ENCODE measurements around the gene HID1. TPM values are rescaled to one million over a fixed set of nuclear protein-coding genes. Genes with fewer than 3 reads are reported as not detected.

Gene HID1
- total RNA-seq, 3 donors from 2014 or later (not counting 1 experiment from before 2014, with no cell fraction given), result 0.66 to 9.5 (median 2.8) TPM

- no peaks in the 10 kb centered on the region for H3K9me3 ChIP-seq (ENCODE audit: control insufficient read depth, insufficient read depth, low read length)
- intact Hi-C loops (cut with micrococcal nuclease), result no loop called here
- H3K4me3 Mint-ChIP-seq, result no peak overlapping the region
- TF ChIP-seq, protein P1, sequence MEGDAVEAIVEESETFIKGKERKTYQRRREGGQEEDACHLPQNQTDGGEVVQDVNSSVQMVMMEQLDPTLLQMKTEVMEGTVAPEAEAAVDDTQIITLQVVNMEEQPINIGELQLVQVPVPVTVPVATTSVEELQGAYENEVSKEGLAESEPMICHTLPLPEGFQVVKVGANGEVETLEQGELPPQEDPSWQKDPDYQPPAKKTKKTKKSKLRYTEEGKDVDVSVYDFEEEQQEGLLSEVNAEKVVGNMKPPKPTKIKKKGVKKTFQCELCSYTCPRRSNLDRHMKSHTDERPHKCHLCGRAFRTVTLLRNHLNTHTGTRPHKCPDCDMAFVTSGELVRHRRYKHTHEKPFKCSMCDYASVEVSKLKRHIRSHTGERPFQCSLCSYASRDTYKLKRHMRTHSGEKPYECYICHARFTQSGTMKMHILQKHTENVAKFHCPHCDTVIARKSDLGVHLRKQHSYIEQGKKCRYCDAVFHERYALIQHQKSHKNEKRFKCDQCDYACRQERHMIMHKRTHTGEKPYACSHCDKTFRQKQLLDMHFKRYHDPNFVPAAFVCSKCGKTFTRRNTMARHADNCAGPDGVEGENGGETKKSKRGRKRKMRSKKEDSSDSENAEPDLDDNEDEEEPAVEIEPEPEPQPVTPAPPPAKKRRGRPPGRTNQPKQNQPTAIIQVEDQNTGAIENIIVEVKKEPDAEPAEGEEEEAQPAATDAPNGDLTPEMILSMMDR (IDR thresholded peaks at IDR 0.05), result no peak
- H3K4me3 ChIP-seq (ENCODE audit: low read length), result no peak overlapping the region
- no peak for ATAC-seq
- H3K4me1 Mint-ChIP-seq, result peaks cover 5 to 17% of the 10 kb centered on the region in 2 donors
- H3K36me3 ChIP-seq (ENCODE audit: control insufficient read depth, insufficient read depth, low read length), result no peaks in the 10 kb centered on the region
- DNase-seq, result no peak
- H3K27me3 Mint-ChIP-seq (ENCODE audit: low read depth in 2 of 2), result peaks cover 5 to 28% of the 10 kb centered on the region in 2 donors
- H3K36me3 Mint-ChIP-seq, result no peaks in the 10 kb centered on the region
- no peak overlapping the region for H3K27ac Mint-ChIP-seq
- H3K4me1 ChIP-seq (ENCODE audit: control insufficient read depth, insufficient read depth, low read length), result peaks cover 23% of the 10 kb centered on the region
- no peaks in the 10 kb centered on the region for H3K9me3 Mint-ChIP-seq
- peaks cover 5% of the 10 kb centered on the region for H3K27me3 ChIP-seq (ENCODE audit: control insufficient read depth, insufficient read depth, low read length)
- WGBS (ENCODE audit: insufficient coverage), result 86% methylated on average over 1 of the region's 3 CpGs
- no peak overlapping the region for H3K27ac ChIP-seq (ENCODE audit: low read length)
Observed at GRCh38 chr17:74977802-74978201, 5.2 kb upstream of the HID1 start.

DNA sequence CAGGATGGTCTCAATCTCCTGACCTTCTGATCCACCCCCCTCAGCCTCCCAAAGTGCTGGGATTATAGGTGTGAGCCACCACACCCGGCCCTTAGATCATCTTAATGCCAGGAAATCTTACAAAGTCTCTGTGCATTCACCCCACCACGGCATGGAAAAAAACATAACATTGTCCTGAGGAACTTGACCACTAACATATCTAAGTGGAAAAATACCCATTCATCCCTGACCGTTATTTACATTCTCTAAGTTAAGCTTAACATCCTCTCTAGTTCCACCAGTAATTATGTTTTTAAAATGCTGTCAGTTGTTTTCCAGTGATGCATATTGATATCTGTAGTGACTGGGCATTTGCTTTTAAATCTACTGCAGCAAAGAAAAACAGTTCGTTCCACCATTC lies 3.4 kb upstream of the HID1 start:
- Mint-ChIP-seq H3K9me3 (no peaks in the 10 kb centered on the region), H3K27me3 (ENCODE audit: low read depth in 2 of 2) (peaks cover 6 to 36% of the 10 kb centered on the region in 2 donors), H3K27ac (no peak overlapping the region), H3K36me3 (no peaks in the 10 kb centered on the region), H3K4me1 (peaks cover 6 to 7% of the 10 kb centered on the region in 2 donors), H3K4me3 (peak overlapping the region; percentile 28)
- Histone ChIP-seq H3K27ac (ENCODE audit: low read length) (no peak overlapping the region), H3K4me3 (ENCODE audit: low read length) (no peak overlapping the region), H3K36me3 (ENCODE audit: control insufficient read depth, insufficient read depth, low read length) (no peaks in the 10 kb centered on the region), H3K4me1 (ENCODE audit: control insufficient read depth, insufficient read depth, low read length) (peaks cover 19% of the 10 kb centered on the region), H3K27me3 (ENCODE audit: control insufficient read depth, insufficient read depth, low read length) (peaks cover 21% of the 10 kb centered on the region), H3K9me3 (ENCODE audit: control insufficient read depth, insufficient read depth, low read length) (no peaks in the 10 kb centered on the region)
- DNase-seq (no peak), ATAC-seq (no peak)
- intact Hi-C loops (cut with micrococcal nuclease), result no loop called here
- TF ChIP-seq, protein P1 (IDR thresholded peaks at IDR 0.05), result no peak
- 68% methylated on average over 3 of the region's 4 CpGs for WGBS (ENCODE audit: insufficient coverage)

DNA sequence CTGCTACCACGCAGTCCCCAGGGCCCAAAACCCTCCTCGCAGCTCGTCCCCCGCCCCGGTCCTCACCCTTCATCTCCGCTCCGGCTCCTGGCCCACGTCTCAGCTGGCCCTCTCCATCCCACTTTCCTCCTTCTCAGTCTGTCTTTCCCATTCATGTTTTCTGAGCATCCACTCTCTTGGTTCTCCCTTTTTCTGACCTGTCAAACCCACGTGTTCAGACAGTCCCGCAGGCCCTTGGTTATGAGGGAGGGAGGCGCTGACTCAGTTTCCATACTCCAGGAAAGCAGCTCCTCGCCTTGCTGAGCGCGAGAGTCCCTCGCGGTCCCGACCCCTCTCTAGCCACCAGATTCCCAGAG lies 392 bp upstream of the HID1 start:
- intact Hi-C loops (cut with micrococcal nuclease), result no loop called here
- TF ChIP-seq, protein P1 (IDR thresholded peaks at IDR 0.05), result no peak
- H3K27me3 Mint-ChIP-seq (ENCODE audit: low read depth in 2 of 2), result peaks cover 6 to 28% of the 10 kb centered on the region in 2 donors
- Histone ChIP-seq H3K27me3 (ENCODE audit: control insufficient read depth, insufficient read depth, low read length) (peaks cover 23% of the 10 kb centered on the region), H3K9me3 (ENCODE audit: control insufficient read depth, insufficient read depth, low read length) (no peaks in the 10 kb centered on the region), H3K4me1 (ENCODE audit: control insufficient read depth, insufficient read depth, low read length) (peaks cover 17% of the 10 kb centered on the region), H3K4me3 (ENCODE audit: low read length) (peak overlapping the region; percentile 42), H3K27ac (ENCODE audit: low read length) (no peak overlapping the region), H3K36me3 (ENCODE audit: control insufficient read depth, insufficient read depth, low read length) (no peaks in the 10 kb centered on the region)
- ATAC-seq (no peak), DNase-seq (no peak)
- peaks cover 6% of the 10 kb centered on the region in 2 donors for H3K4me1 Mint-ChIP-seq
- peak overlapping the region; percentile 83 for H3K4me3 Mint-ChIP-seq
- no peaks in the 10 kb centered on the region for H3K36me3 Mint-ChIP-seq
- H3K27ac Mint-ChIP-seq, result peak overlapping the region in 1 of 2 donors; percentile 6
- H3K9me3 Mint-ChIP-seq, result no peaks in the 10 kb centered on the region
- WGBS (ENCODE audit: insufficient coverage), result 12% methylated on average over 17 of the region's 17 CpGs

GRCh38 chr17:74971842-74972106 lies 785 bp downstream of the HID1 start:
- H3K4me3 Mint-ChIP-seq, result peak overlapping the region; percentile 64
- Histone ChIP-seq H3K36me3 (ENCODE audit: control insufficient read depth, insufficient read depth, low read length) (no peaks in the 10 kb centered on the region), H3K4me1 (ENCODE audit: control insufficient read depth, insufficient read depth, low read length) (peaks cover 17% of the 10 kb centered on the region), H3K27me3 (ENCODE audit: control insufficient read depth, insufficient read depth, low read length) (peaks cover 23% of the 10 kb centered on the region), H3K27ac (ENCODE audit: low read length) (no peak overlapping the region), H3K9me3 (ENCODE audit: control insufficient read depth, insufficient read depth, low read length) (no peaks in the 10 kb centered on the region), H3K4me3 (ENCODE audit: low read length) (no peak overlapping the region)
- DNase-seq (no peak), ATAC-seq (no peak)
- peaks cover 6 to 23% of the 10 kb centered on the region in 2 donors for H3K27me3 Mint-ChIP-seq (ENCODE audit: low read depth in 2 of 2)
- 41% methylated on average over 9 of the region's 9 CpGs for WGBS (ENCODE audit: insufficient coverage)
- H3K27ac Mint-ChIP-seq, result no peak overlapping the region
- TF ChIP-seq, protein P1 (IDR thresholded peaks at IDR 0.05), result no peak
- intact Hi-C loops (cut with micrococcal nuclease), result no loop called here
- H3K9me3 Mint-ChIP-seq, result no peaks in the 10 kb centered on the region
- H3K36me3 Mint-ChIP-seq, result no peaks in the 10 kb centered on the region
- H3K4me1 Mint-ChIP-seq, result peaks cover 6% of the 10 kb centered on the region in 2 donors
